Measurements from ENCODE around the gene STXBP5.
"Not testable (repeated sequence)": the region's sequence is repeated elsewhere in the genome, so short reads cannot be mapped to it uniquely, and the experiment has no call there.

Gene STXBP5

GRCh38 chr6:147325557-147325956 lies 121.3 kb downstream of the STXBP5 start:
- DNase-seq (ENCODE audit: low read depth, low spot score): no peak
- H3K4me3 ChIP-seq (ENCODE audit: low read length): no peak overlapping the region

GRCh38 chr6:147331401-147331800 lies 127.2 kb downstream of the STXBP5 start:
- no peak overlapping the region for H3K4me3 ChIP-seq (ENCODE audit: low read length)
- no peak for DNase-seq (ENCODE audit: low read depth, low spot score)

- no peak for DNase-seq (ENCODE audit: low read depth, low spot score)
- no peak overlapping the region for H3K4me3 ChIP-seq (ENCODE audit: low read length)
These were observed 133.7 kb downstream of the STXBP5 start for GRCh38 chr6:147337921-147338320.

- peak; percentile 17 for DNase-seq (ENCODE audit: low read depth, low spot score)
- H3K4me3 ChIP-seq (ENCODE audit: low read length): no peak overlapping the region
These were observed 137.3 kb downstream of the STXBP5 start for GRCh38 chr6:147341486-147341885.

- H3K4me3 ChIP-seq (ENCODE audit: low read length): no peak overlapping the region
- no peak for DNase-seq (ENCODE audit: low read depth, low spot score)
These were observed 141.7 kb downstream of the STXBP5 start for GRCh38 chr6:147345902-147346301.

GRCh38 chr6:147347179-147347881 lies 143.1 kb downstream of the STXBP5 start:
- H3K4me3 ChIP-seq (ENCODE audit: low read length): no peak overlapping the region
- no peak for DNase-seq (ENCODE audit: low read depth, low spot score)

- H3K4me3 ChIP-seq (ENCODE audit: low read length): no peak overlapping the region
- DNase-seq (ENCODE audit: low read depth, low spot score): no peak
These were observed 143.8 kb downstream of the STXBP5 start for GRCh38 chr6:147347882-147348575.

- no peak overlapping the region for H3K4me3 ChIP-seq (ENCODE audit: low read length)
- no peak for DNase-seq (ENCODE audit: low read depth, low spot score)
These were observed 157.2 kb downstream of the STXBP5 start for GRCh38 chr6:147361311-147361981.

- H3K4me3 ChIP-seq (ENCODE audit: low read length): no peak overlapping the region
- DNase-seq (ENCODE audit: low read depth, low spot score): no peak
These were observed 162.1 kb downstream of the STXBP5 start for GRCh38 chr6:147366290-147366689.

- H3K4me3 ChIP-seq (ENCODE audit: low read length): no peak overlapping the region
- no peak for DNase-seq (ENCODE audit: low read depth, low spot score)
These were observed 167.1 kb downstream of the STXBP5 start for GRCh38 chr6:147371325-147371724.

- no peak overlapping the region for H3K4me3 ChIP-seq (ENCODE audit: low read length)
- no peak for DNase-seq (ENCODE audit: low read depth, low spot score)
These were observed 168.6 kb downstream of the STXBP5 start for GRCh38 chr6:147372806-147373205.

GRCh38 chr6:147378819-147379218 lies 174.6 kb downstream of the STXBP5 start:
- no peak for DNase-seq (ENCODE audit: low read depth, low spot score)
- H3K4me3 ChIP-seq (ENCODE audit: low read length): no peak overlapping the region

- not testable (repeated sequence) for H3K4me3 ChIP-seq (ENCODE audit: low read length); DNase-seq (ENCODE audit: low read depth, low spot score)
These were observed 176.6 kb downstream of the STXBP5 start for GRCh38 chr6:147380841-147381240.

GRCh38 chr6:147381712-147382111 lies 177.5 kb downstream of the STXBP5 start:
- DNase-seq (ENCODE audit: low read depth, low spot score): no peak

GRCh38 chr6:147382945-147383554 lies 178.8 kb downstream of the STXBP5 start:
- H3K4me3 ChIP-seq (ENCODE audit: low read length): no peak overlapping the region
- DNase-seq (ENCODE audit: low read depth, low spot score): peak; percentile 8

More at GRCh38 chr6:147381712-147382111, 177.5 kb downstream of the STXBP5 start:
- no peak overlapping the region for H3K4me3 ChIP-seq (ENCODE audit: low read length)

- H3K4me3 ChIP-seq (ENCODE audit: low read length): no peak overlapping the region
- DNase-seq (ENCODE audit: low read depth, low spot score): no peak
These were observed 179.8 kb downstream of the STXBP5 start for GRCh38 chr6:147384029-147384428.

GRCh38 chr6:147384737-147385710 lies 180.8 kb downstream of the STXBP5 start:
- DNase-seq (ENCODE audit: low read depth, low spot score): no peak
- no peak overlapping the region for H3K4me3 ChIP-seq (ENCODE audit: low read length)

- no peak overlapping the region for H3K4me3 ChIP-seq (ENCODE audit: low read length)
- DNase-seq (ENCODE audit: low read depth, low spot score): no peak
These were observed 185.2 kb downstream of the STXBP5 start for GRCh38 chr6:147389463-147389862.
